Gastrocnemius medialis (tissue), 4 donors: Measurements from ENCODE around the gene SDK2. TPM values are rescaled to one million over a fixed set of nuclear protein-coding genes. Genes with fewer than 3 reads are reported as not detected.

Experiments used
- ATAC-seq, 2 donors: fragments of 150-250 bp; one replicate each; pipeline ENCODE4 v1.9.1; 2016
- DNase-seq, 2 donors: peaks; one replicate each; pipeline ENCODE4 v3.0.0-alpha.2; 2019
- H3K27ac ChIP-seq, 4 donors: fragments of 200-600 bp; sonication (generic); 1 replicate in 1 of 4; 2 replicates in 3 of 4; pipeline ENCODE4 v1.5.1; 2016 to 2018; ENCODE audit warnings: mild to moderate bottlenecking in 2 of 4, moderate library complexity in 1 of 4
- H3K27me3 ChIP-seq, 3 donors: fragments of 200-600 bp; sonication (generic) in 2 of 3; 1 replicate in 1 of 3; 2 replicates in 2 of 3; pipeline versions ENCODE4 v1.5.1 to v1.6.0; 2016 to 2019; ENCODE audit warnings: mild to moderate bottlenecking in 1 of 3, moderate library complexity in 1 of 3
- H3K36me3 ChIP-seq, 2 donors: fragments of 200-600 bp; sonication (generic) in 1 of 2; one replicate each; pipeline ENCODE4 v1.5.1; 2017 to 2018
- H3K4me1 ChIP-seq, 2 donors: fragments of 200-600 bp; sonication (generic) in 1 of 2; one replicate each; pipeline ENCODE4 v1.5.1; 2016 to 2017; ENCODE audit warnings: mild to moderate bottlenecking in 2 of 2
- H3K4me3 ChIP-seq, 4 donors: fragments of 200-600 bp; sonication (generic) in 3 of 4; 1 replicate in 1 of 4; 2 replicates in 3 of 4; pipeline ENCODE4 v1.5.1; 2016 to 2019; ENCODE audit warnings: mild to moderate bottlenecking in 2 of 4
- H3K9me3 ChIP-seq, 3 donors: fragments of 200-600 bp; sonication (generic) in 2 of 3; 1 replicate in 1 of 3; 2 replicates in 2 of 3; pipeline ENCODE4 v1.5.1; 2016 to 2019
- POLR2A ChIP-seq, 2 donors: fragments of 450-650 bp; IDR thresholded peaks; one replicate each; pipeline ENCODE4 v1.6.1; 2017; ENCODE audit warnings: antibody characterized with exemption in 2 of 2, mild to moderate bottlenecking in 2 of 2, moderate library complexity in 2 of 2
- in situ Hi-C, 4 donors: fragments of 200-750 bp; cut with MboI; loops; one replicate each; pipeline versions ENCODE4 v1.15.0 to v1.8.0; 2017; ENCODE audit warnings: low sequenced_read_pairs in 4 of 4
- intact Hi-C: fragments of 100-400 bp; cut with DNase I; formaldehyde crosslinking; loops from one replicate; pipeline ENCODE4 v1.15.1; 2023; ENCODE audit warnings: low total_unique reads
- total RNA-seq, 4 donors: library from RNA; depleted of rRNA; stranded (reverse); fragments of >200 nt; gene quantifications; one replicate each; pipeline versions ENCODE4 v1.1.0 to v1.2.3, GENCODE V29; 2016
- TF ChIP-seq, protein P1 (sequence below), 5 experiments: fragments of 450-650 bp in 3 of 5; fragments of 200-600 bp in 2 of 5; sonication (generic) in 2 of 5; IDR thresholded peaks in 4 of 5; conservative IDR thresholded peaks in 1 of 5; 1 replicate in 4 of 5; 2 replicates in 1 of 5; pipeline ENCODE4 v1.5.1; 2016 to 2019; ENCODE audit warnings: antibody characterized with exemption in 5 of 5, mild to moderate bottlenecking in 3 of 5, moderate library complexity in 3 of 5

The SDK2 gene
- total RNA-seq, 4 donors from 2014 or later: 0.02 to 0.31 (median 0.13) TPM

DNA sequence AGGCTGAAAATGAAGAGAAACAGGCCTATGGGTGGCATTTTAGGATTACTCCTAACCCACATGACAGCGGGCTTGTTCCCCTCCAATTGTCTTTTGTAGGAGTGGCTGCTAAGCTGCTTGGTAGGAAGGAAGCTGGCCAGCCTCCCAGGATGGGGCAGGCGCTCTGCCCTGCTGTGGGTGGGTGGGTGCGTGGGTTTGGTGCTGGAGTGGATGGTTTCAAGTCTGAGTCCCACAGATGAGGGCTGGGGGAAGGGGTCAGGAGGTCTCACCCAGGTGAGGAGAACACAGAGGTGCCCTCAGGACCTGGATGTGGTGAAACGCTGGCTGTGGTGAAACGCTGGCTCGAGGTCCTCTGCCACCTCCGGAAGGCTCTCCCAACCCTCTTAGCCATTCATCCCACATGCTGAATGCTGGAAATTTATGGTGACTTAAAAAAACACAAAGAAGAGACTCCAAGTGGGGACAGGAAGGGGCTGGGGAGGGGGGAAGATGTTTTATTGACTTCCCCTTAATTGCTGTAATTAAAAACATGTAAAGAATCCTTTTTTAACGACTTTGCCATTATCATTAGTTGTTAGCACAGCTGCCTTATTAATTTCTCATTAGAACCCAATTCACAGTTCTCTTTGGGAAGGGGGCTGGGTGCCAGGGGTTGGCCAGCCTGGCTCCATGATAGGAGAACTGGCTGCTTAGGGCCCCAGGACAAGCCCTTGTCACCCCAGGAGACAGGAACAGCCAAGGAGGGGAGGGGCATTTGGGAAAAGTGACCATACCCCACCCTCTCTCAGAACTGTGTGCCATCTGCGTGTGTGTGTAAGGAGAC is 178.9 kb downstream of the SDK2 start:
- Histone ChIP-seq H3K4me1 (no peaks in the 10 kb centered on the region), H3K36me3 (no peaks in the 10 kb centered on the region), H3K4me3 (no peak overlapping the region), H3K27ac (no peak overlapping the region), H3K27me3 (no peaks in the 10 kb centered on the region), H3K9me3 (no peaks in the 10 kb centered on the region)
- in situ Hi-C loops (no loop called here), intact Hi-C loops (no loop called here)
- TF ChIP-seq, protein P1, sequence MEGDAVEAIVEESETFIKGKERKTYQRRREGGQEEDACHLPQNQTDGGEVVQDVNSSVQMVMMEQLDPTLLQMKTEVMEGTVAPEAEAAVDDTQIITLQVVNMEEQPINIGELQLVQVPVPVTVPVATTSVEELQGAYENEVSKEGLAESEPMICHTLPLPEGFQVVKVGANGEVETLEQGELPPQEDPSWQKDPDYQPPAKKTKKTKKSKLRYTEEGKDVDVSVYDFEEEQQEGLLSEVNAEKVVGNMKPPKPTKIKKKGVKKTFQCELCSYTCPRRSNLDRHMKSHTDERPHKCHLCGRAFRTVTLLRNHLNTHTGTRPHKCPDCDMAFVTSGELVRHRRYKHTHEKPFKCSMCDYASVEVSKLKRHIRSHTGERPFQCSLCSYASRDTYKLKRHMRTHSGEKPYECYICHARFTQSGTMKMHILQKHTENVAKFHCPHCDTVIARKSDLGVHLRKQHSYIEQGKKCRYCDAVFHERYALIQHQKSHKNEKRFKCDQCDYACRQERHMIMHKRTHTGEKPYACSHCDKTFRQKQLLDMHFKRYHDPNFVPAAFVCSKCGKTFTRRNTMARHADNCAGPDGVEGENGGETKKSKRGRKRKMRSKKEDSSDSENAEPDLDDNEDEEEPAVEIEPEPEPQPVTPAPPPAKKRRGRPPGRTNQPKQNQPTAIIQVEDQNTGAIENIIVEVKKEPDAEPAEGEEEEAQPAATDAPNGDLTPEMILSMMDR (IDR thresholded peaks at IDR 0.05 in 4 of 5, conservative IDR thresholded peaks at IDR 0.05 in 1 of 5): no peak
- TF ChIP-seq POLR2A (IDR thresholded peaks at IDR 0.05): no peak
- no peak for DNase-seq
- no peak for ATAC-seq

DNA sequence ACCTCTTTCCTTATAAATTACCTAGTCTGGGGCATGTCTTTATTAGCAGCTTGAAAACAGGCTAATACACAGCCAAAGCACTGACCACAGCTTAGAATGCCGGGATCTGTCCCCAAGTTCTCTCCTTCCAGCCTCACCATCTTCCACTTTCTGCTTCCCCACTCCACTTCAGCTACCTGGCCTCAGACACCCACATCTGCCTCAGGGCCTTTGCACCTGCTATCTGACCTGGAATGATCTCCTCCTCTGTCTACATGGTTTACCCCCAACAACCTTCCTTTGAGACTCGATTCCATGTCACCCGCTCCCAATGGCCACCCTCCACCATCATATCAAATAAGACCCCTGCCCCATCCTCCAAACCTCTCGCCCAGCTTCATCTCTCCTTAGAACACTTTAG is 179.8 kb downstream of the SDK2 start:
- Histone ChIP-seq H3K27ac (no peak overlapping the region), H3K27me3 (no peaks in the 10 kb centered on the region), H3K4me3 (no peak overlapping the region), H3K9me3 (no peaks in the 10 kb centered on the region), H3K4me1 (no peaks in the 10 kb centered on the region), H3K36me3 (no peaks in the 10 kb centered on the region)
- in situ Hi-C loops (no loop called here), intact Hi-C loops (no loop called here)
- no peak for ATAC-seq
- DNase-seq: no peak
- TF ChIP-seq POLR2A (IDR thresholded peaks at IDR 0.05): no peak
- TF ChIP-seq, protein P1 (IDR thresholded peaks at IDR 0.05 in 4 of 5, conservative IDR thresholded peaks at IDR 0.05 in 1 of 5): no peak

DNA sequence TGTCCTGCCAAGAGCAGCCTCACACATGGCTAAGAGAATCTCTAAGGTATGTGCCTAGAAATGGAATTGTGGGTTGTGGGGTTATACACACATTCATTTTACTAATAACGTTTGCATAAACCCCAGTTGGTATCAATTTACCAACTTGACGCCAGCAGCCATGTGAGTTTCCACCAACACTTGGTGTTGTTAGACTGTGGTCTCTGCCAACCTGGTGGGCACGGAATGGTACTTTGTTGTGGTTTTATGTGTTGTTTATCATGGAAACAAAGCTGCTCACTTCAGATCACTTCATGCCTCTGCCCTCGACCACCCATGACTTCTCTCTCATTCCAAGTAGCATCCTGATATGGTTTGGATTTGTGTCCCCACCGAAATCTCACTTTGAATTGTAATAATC is 180.4 kb downstream of the SDK2 start:
- H3K27me3 ChIP-seq: no peaks in the 10 kb centered on the region
- no peak overlapping the region for H3K4me3 ChIP-seq
- no peak overlapping the region for H3K27ac ChIP-seq
- in situ Hi-C loops: no loop called here
- H3K4me1 ChIP-seq: no peaks in the 10 kb centered on the region
- H3K9me3 ChIP-seq: no peaks in the 10 kb centered on the region
- H3K36me3 ChIP-seq: no peaks in the 10 kb centered on the region
- ATAC-seq: no peak
- TF ChIP-seq POLR2A (IDR thresholded peaks at IDR 0.05): no peak
- TF ChIP-seq, protein P1 (IDR thresholded peaks at IDR 0.05 in 4 of 5, conservative IDR thresholded peaks at IDR 0.05 in 1 of 5): no peak
- no peak for DNase-seq
- intact Hi-C loops: no loop called here

DNA sequence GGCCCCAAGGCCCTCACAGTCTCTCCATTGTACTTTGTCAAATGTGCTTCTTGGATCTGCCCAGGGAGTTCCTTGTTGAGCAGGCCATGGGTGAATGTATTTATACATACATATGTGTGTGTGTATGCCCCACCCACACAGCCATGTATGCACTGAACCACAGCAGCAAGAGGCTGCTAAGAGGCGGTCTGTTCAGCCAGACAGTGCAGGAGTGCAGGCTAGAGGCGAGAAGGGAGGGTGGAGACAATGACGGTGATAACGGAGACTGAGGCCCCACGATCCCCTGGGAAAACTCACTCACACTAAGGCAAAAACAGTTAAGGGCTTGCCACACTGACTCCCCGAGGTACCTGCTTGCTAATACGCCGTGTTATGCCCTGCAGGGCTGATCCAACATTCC is 181.4 kb downstream of the SDK2 start:
- H3K9me3 ChIP-seq: no peaks in the 10 kb centered on the region
- no peaks in the 10 kb centered on the region for H3K36me3 ChIP-seq
- H3K4me3 ChIP-seq: no peak overlapping the region
- in situ Hi-C loops: no loop called here
- no peak for TF ChIP-seq POLR2A (IDR thresholded peaks at IDR 0.05)
- TF ChIP-seq, protein P1 (IDR thresholded peaks at IDR 0.05 in 4 of 5, conservative IDR thresholded peaks at IDR 0.05 in 1 of 5): no peak
- intact Hi-C loops: no loop called here
- no peak for DNase-seq
- no peaks in the 10 kb centered on the region for H3K4me1 ChIP-seq
- ATAC-seq: no peak
- H3K27ac ChIP-seq: no peak overlapping the region
- no peaks in the 10 kb centered on the region for H3K27me3 ChIP-seq
